ENCODE measurements around the gene LMF1.

- TF ChIP-seq CTCF (IDR thresholded peaks at IDR 0.05), result no peak
- no peak for TF ChIP-seq POLR2AphosphoS5 (IDR thresholded peaks at IDR 0.05)
Measured at GRCh38 chr16:854808-855410, 115.9 kb downstream of the LMF1 start.

Measured in prostate gland (tissue), 2 donors.